ENCODE results near the gene APOBEC2.
"Not testable (repeated sequence)": the region's sequence is repeated elsewhere in the genome, so short reads cannot be mapped to it uniquely, and the experiment has no call there.

Gene APOBEC2

GRCh38 chr6:41053041-41053440 lies at the start of gene APOBEC2:
Gene APOBEC2 (plus strand): TSS chr6:41053202. CDS start chr6:41053348, 146 bp downstream.
- ChIA-PET POLR2A (no interaction called here), CTCF (interaction anchor here (0.9 to 9.9 kb wide), 5 partner anchors 10 to 26 kb away, joined by 3 to 85 read pairs (median 4); partner anchors contain the start of genes TSPO2 and UNC5CL)
- TF ChIP-seq, protein P1, sequence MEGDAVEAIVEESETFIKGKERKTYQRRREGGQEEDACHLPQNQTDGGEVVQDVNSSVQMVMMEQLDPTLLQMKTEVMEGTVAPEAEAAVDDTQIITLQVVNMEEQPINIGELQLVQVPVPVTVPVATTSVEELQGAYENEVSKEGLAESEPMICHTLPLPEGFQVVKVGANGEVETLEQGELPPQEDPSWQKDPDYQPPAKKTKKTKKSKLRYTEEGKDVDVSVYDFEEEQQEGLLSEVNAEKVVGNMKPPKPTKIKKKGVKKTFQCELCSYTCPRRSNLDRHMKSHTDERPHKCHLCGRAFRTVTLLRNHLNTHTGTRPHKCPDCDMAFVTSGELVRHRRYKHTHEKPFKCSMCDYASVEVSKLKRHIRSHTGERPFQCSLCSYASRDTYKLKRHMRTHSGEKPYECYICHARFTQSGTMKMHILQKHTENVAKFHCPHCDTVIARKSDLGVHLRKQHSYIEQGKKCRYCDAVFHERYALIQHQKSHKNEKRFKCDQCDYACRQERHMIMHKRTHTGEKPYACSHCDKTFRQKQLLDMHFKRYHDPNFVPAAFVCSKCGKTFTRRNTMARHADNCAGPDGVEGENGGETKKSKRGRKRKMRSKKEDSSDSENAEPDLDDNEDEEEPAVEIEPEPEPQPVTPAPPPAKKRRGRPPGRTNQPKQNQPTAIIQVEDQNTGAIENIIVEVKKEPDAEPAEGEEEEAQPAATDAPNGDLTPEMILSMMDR (IDR thresholded peaks at IDR 0.05; ENCODE audit: control extremely low read depth, extremely low read depth, low read depth, missing control alignments): no peak
- DNase-seq (ENCODE audit: extremely low spot score): no peak

DNA sequence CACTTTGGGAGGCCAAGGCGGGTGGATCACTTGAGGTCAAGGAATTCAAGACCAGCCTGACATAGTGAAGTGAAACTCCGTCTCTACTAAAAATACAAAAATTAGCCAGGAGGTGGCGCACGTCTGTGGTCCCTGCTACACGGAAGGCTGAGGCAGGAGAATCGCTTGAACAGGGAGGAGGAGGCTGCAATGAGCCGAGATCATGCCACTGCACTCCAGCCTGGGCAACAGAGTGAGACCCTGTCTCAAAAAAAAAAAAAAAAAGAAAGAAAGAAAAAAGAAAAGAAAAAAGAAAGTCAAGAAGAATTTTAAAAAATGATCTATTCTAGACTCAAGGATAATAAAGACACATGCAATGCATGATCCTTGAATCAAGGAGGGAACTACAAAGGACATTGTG lies 46.8 kb upstream of the APOBEC2 start:
- CTCF ChIA-PET; DNase-seq (ENCODE audit: extremely low spot score): not testable (repeated sequence)

GRCh38 chr6:41006980-41007379 lies 46.0 kb upstream of the APOBEC2 start:
- CTCF ChIA-PET; POLR2A ChIA-PET; DNase-seq (ENCODE audit: extremely low spot score): not testable (repeated sequence)

More for the DNA sequence above, 46.8 kb upstream of the APOBEC2 start:
- TF ChIP-seq, protein P1 (IDR thresholded peaks at IDR 0.05; ENCODE audit: control extremely low read depth, extremely low read depth, low read depth, missing control alignments): peak; percentile 67
- POLR2A ChIA-PET: not testable (repeated sequence)

GRCh38 chr6:41008011-41008410 lies 45.0 kb upstream of the APOBEC2 start:
- POLR2A ChIA-PET: no interaction called here
- DNase-seq (ENCODE audit: extremely low spot score): no peak
- CTCF ChIA-PET: interaction anchor here (1.3 to 2.1 kb wide), 4 partner anchors 10 to 59 kb away, joined by 3 to 7 read pairs (median 4); no protein-coding TSS in a partner anchor
- TF ChIP-seq, protein P1 (IDR thresholded peaks at IDR 0.05; ENCODE audit: control extremely low read depth, extremely low read depth, low read depth, missing control alignments): no peak

DNA sequence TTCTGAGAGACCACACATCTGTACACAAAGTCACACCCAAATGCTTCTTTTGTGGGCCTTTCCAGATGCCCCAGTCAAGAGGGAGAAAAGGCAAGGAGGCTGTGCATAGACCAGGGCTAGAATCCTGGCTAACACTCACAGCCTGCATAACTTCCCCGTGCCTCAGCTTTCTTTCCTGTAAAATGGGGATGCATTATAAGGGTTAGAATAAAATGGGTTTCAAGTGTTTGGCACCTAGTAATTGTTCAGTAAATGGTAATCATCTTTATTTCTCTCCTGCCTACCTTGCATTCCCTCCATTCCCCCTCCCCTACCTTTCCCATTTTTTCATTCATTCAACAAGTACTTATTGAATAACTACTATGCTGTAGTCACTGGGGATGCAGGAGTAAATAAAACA lies 43.3 kb upstream of the APOBEC2 start:
- ChIA-PET POLR2A (no interaction called here), CTCF (interaction anchor here (1.0 to 3.4 kb wide), 3 partner anchors 12 to 19 kb away, joined by 4 to 11 read pairs (median 6); no protein-coding TSS in a partner anchor)
- TF ChIP-seq, protein P1 (IDR thresholded peaks at IDR 0.05; ENCODE audit: control extremely low read depth, extremely low read depth, low read depth, missing control alignments): no peak

GRCh38 chr6:41011673-41012072 lies 41.3 kb upstream of the APOBEC2 start:
- TF ChIP-seq, protein P1 (IDR thresholded peaks at IDR 0.05; ENCODE audit: control extremely low read depth, extremely low read depth, low read depth, missing control alignments): no peak
- ChIA-PET POLR2A (no interaction called here), CTCF (interaction anchor here (1.8 to 3.4 kb wide), 2 partner anchors 12 to 15 kb away, joined by 7 to 11 read pairs; no protein-coding TSS in a partner anchor)
- no peak for DNase-seq (ENCODE audit: extremely low spot score)

More for the DNA sequence above, 43.3 kb upstream of the APOBEC2 start:
- no peak for DNase-seq (ENCODE audit: extremely low spot score)

GRCh38 chr6:41013466-41014153 lies 39.4 kb upstream of the APOBEC2 start:
- no peak for DNase-seq (ENCODE audit: extremely low spot score)
- TF ChIP-seq, protein P1 (IDR thresholded peaks at IDR 0.05; ENCODE audit: control extremely low read depth, extremely low read depth, low read depth, missing control alignments): no peak
- ChIA-PET CTCF (interaction anchor here (0.9 to 6.8 kb wide), 4 partner anchors 9 to 306 kb away, joined by 3 to 59 read pairs (median 6); partner anchors contain the start of gene UNC5CL), POLR2A (no interaction called here)

Data from GM10248 (cell line).